IMR-90 (cell line): ENCODE data around the gene MYO3B.

Source experiments
- RFX5 ChIP-seq: IDR thresholded peaks from 2 replicates; pipeline ENCODE4 v1.8.0; 2012; ENCODE audit warnings: low read depth, mild to moderate bottlenecking, low read length, moderate library complexity
- TF ChIP-seq, protein P1 (sequence below): conservative IDR thresholded peaks from 2 replicates; pipeline ENCODE4 v1.5.1; 2012; ENCODE audit warnings: mild to moderate bottlenecking, low read depth, low read length, improper control_type of control experiment

DNA sequence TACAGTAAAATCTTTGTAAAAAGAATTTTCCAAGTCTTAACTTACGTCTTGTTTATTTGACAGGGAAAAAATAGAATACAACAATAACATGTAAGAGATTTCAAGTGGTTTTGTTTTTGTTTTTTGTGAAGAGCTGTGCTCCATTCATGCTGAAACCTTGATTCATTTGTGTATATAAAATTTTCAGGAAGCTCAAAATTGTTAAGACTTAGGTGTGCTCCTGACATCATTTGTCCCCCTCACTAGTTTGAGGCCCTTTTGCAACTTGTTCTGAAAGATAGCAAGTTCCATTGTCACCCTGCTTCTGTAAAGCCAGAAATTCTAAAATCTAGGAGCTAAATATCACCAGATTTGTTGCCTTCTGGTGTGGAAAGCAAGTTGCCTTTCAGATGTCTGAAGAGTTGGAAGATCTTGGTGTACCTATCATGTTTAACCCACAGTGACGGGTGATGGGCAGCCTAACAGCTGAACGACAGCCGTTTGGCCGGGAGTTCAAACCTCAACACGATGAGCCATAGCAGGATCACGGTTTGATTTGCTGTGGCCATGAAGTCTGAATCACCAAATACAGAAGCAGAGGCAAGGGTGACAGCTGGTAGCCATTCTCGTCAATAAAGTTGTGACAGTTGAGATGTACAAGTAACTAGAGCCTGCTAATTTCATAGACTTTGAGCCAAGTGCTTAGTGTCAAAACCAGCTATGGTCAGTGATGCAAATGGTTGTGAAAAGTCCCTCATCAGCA lies 331.7 kb downstream of the MYO3B start:
- TF ChIP-seq, protein P1, sequence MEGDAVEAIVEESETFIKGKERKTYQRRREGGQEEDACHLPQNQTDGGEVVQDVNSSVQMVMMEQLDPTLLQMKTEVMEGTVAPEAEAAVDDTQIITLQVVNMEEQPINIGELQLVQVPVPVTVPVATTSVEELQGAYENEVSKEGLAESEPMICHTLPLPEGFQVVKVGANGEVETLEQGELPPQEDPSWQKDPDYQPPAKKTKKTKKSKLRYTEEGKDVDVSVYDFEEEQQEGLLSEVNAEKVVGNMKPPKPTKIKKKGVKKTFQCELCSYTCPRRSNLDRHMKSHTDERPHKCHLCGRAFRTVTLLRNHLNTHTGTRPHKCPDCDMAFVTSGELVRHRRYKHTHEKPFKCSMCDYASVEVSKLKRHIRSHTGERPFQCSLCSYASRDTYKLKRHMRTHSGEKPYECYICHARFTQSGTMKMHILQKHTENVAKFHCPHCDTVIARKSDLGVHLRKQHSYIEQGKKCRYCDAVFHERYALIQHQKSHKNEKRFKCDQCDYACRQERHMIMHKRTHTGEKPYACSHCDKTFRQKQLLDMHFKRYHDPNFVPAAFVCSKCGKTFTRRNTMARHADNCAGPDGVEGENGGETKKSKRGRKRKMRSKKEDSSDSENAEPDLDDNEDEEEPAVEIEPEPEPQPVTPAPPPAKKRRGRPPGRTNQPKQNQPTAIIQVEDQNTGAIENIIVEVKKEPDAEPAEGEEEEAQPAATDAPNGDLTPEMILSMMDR: no peak
- TF ChIP-seq RFX5: no peak
